ENCODE measurements around the gene CYP4Z1. TPM values are rescaled to one million over a fixed set of nuclear protein-coding genes. Genes with fewer than 3 reads are reported as not detected.

Gene CYP4Z1, protein sequence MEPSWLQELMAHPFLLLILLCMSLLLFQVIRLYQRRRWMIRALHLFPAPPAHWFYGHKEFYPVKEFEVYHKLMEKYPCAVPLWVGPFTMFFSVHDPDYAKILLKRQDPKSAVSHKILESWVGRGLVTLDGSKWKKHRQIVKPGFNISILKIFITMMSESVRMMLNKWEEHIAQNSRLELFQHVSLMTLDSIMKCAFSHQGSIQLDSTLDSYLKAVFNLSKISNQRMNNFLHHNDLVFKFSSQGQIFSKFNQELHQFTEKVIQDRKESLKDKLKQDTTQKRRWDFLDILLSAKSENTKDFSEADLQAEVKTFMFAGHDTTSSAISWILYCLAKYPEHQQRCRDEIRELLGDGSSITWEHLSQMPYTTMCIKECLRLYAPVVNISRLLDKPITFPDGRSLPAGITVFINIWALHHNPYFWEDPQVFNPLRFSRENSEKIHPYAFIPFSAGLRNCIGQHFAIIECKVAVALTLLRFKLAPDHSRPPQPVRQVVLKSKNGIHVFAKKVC
- total RNA-seq = not detected
- not detected for polyA plus RNA-seq

DNA sequence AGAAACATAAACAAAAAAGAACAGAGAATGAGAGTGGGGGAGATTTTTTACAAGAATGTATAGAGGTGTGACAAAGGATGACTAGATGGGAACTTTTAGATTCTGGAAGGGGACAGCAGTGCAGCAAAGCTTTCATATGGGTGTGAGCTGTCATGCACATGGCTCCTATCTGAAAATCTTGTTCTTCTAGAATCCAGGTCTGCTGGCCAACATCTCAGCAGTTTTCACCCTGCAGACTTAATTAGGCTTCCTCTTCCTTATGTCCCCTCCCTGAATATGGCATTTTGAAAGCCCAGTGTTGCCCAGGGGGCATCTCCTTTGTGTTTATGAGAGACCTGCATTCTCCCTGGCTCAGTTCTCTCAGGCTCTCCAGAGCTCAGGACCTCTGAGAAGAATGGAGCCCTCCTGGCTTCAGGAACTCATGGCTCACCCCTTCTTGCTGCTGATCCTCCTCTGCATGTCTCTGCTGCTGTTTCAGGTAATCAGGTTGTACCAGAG is at the start of gene CYP4Z1:
TSS of gene CYP4Z1 (plus strand) at position 135 of the 498 bp plus-strand sequence. CDS start at position 395, 260 bp downstream.
- Mint-ChIP-seq H3K4me1 (no peaks in the 10 kb centered on the region), H3K9me3 (peaks cover 0 to 1% (median 0%) of the 10 kb centered on the region in 5 donors), H3K27me3 (peaks cover 16% of the 10 kb centered on the region in 2 donors), H3K27ac (no peak within 1 kb of the TSS), H3K36me3 (no peaks in the 10 kb centered on the region), H3K4me3 (peak within 1 kb of the TSS in 1 of 7 donors; percentile 49)
- DNase-seq = no peak
- Histone ChIP-seq H3K27ac (ENCODE audit: low read depth, low read length) (no peak within 1 kb of the TSS), H3K4me1 (ENCODE audit: insufficient read depth, low read length) (no peaks in the 10 kb centered on the region), H3K4me3 (ENCODE audit: low read length) (no peak within 1 kb of the TSS), H3K9me3 (ENCODE audit: low read length) (no peaks in the 10 kb centered on the region), H3K27me3 (ENCODE audit: insufficient read depth, low read length, poor library complexity, severe bottlenecking) (no peaks in the 10 kb centered on the region), H3K36me3 (ENCODE audit: insufficient read depth, low read length) (no peaks in the 10 kb centered on the region)
- ChIA-PET POLR2A (no interaction called here), CTCF (no interaction called here)

DNA sequence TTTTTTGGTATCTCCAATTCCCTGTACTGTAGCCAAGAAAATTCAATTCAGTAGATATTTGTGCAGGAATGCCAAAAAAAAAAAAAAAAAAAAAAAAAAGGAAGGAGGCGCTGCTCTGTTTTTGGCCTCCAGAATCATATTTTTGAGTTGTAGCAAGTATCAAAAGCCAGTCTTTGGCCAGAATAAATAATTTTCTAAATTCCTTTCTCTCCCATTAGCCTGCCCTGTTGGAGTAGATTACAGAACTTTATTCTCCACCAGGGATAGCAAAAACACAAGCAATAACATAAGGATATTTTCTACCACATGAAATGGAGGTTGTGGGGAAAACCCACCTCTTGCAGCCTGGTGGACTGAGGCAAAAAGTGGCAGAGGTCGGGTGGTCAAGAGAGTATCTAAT is 46.0 kb upstream of the CYP4Z1 start:
- H3K4me3 Mint-ChIP-seq = no peak overlapping the region
- Histone ChIP-seq H3K4me1 (ENCODE audit: insufficient read depth, low read length) (no peaks in the 10 kb centered on the region), H3K36me3 (ENCODE audit: insufficient read depth, low read length) (no peaks in the 10 kb centered on the region), H3K27ac (ENCODE audit: low read depth, low read length) (no peak overlapping the region), H3K9me3 (ENCODE audit: low read length) (no peaks in the 10 kb centered on the region), H3K4me3 (ENCODE audit: low read length) (no peak overlapping the region), H3K27me3 (ENCODE audit: insufficient read depth, low read length, poor library complexity, severe bottlenecking) (peaks cover 5% of the 10 kb centered on the region)
- H3K4me1 Mint-ChIP-seq = no peaks in the 10 kb centered on the region
- no peaks in the 10 kb centered on the region for H3K36me3 Mint-ChIP-seq
- H3K27ac Mint-ChIP-seq = no peak overlapping the region
- ChIA-PET POLR2A (no interaction called here), CTCF (no interaction called here)
- H3K27me3 Mint-ChIP-seq = peaks cover 35 to 38% of the 10 kb centered on the region in 2 donors
- no peak for DNase-seq
- H3K9me3 Mint-ChIP-seq = peaks cover 0 to 2% (median 0%) of the 10 kb centered on the region in 5 donors

DNA sequence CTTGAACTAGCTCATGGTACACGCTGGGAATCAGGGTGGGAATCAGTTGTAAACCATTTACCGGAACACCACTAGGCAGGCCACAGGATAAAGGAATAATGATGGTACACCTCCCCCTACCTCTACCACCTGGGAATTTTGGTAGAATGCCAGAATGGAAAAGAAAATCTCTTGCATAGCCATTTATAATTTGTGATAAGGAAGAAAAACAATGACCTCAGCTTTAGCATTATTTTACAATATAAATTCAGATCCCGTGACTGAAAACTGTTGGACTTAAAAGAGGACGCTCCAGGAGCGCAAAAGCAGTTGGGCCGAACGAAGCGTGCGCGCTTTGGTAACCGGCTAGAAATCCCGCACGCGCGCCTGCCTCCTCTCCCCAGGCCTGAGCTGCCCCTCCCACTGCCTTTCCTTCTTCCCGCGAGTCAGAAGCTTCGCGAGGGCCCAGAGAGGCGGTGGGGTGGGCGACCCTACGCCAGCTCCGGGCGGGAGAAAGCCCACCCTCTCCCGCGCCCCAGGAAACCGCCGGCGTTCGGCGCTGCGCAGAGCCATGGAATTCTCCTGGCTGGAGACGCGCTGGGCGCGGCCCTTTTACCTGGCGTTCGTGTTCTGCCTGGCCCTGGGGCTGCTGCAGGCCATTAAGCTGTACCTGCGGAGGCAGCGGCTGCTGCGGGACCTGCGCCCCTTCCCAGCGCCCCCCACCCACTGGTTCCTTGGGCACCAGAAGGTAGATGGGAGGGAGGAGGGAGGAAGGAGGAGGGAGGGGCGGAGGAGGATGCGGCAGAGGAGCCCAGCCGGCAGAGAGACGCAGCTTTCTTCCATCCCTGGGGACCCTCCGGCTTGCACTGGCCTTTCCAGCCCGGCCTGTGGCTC is 43.5 kb upstream of the CYP4Z1 start, which contains the start of gene CYP4X1:
TSS of gene CYP4X1 (plus strand) at position 402 of the 873 bp plus-strand sequence. CDS start at position 551, 149 bp downstream.
- Mint-ChIP-seq H3K27ac (no peak within 1 kb of the TSS), H3K4me3 (no peak within 1 kb of the TSS), H3K9me3 (no peaks in the 10 kb centered on the region), H3K27me3 (peaks cover 32% of the 10 kb centered on the region in 2 donors), H3K36me3 (no peaks in the 10 kb centered on the region), H3K4me1 (no peaks in the 10 kb centered on the region)
- Histone ChIP-seq H3K9me3 (ENCODE audit: low read length) (no peaks in the 10 kb centered on the region), H3K27me3 (ENCODE audit: insufficient read depth, low read length, poor library complexity, severe bottlenecking) (peaks cover 5% of the 10 kb centered on the region), H3K27ac (ENCODE audit: low read depth, low read length) (no peak within 1 kb of the TSS), H3K36me3 (ENCODE audit: insufficient read depth, low read length) (no peaks in the 10 kb centered on the region), H3K4me3 (ENCODE audit: low read length) (no peak within 1 kb of the TSS), H3K4me1 (ENCODE audit: insufficient read depth, low read length) (no peaks in the 10 kb centered on the region)
- CTCF ChIA-PET = no interaction called here
- no peak for DNase-seq
- POLR2A ChIA-PET = no interaction called here

DNA sequence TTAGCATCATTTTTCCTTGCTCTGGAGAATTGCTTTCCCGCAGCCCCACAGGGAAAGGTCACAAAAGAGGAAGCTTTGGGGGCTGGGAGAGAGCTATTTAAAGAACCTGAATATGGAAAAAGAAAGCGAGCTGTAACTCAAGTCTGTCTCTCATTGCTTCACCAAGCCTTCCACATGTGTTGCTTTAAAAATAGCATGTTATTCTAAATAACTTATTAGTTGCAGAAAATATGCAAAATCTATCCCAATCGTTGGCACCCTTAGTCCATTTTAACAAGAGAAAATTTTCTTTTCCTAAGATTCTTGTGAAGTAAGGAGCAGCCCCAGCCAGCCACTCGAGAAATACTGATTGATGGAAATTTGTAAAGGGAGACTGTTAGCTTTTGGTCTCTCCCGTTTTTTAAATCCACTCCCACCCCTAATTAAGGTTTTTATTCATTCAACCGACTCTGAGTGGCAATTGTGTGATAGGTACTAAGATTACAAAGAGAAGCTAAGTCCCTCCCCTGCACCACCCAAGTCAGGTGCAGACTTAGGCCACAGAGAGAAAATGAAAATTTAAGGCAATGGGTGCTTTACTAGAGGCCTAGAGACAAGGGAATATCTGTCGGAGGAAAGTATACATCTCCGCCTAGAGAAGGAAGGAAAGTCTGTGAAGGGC is 42.8 kb upstream of the CYP4Z1 start:
- no peak overlapping the region for H3K27ac Mint-ChIP-seq
- no peak for DNase-seq
- no peak overlapping the region for H3K4me3 ChIP-seq (ENCODE audit: low read length)
- ChIA-PET CTCF (no interaction called here), POLR2A (no interaction called here)
- no peaks in the 10 kb centered on the region for H3K36me3 Mint-ChIP-seq
- H3K4me3 Mint-ChIP-seq = no peak overlapping the region
- peaks cover 5% of the 10 kb centered on the region for H3K27me3 ChIP-seq (ENCODE audit: insufficient read depth, low read length, poor library complexity, severe bottlenecking)
- no peaks in the 10 kb centered on the region for H3K36me3 ChIP-seq (ENCODE audit: insufficient read depth, low read length)
- no peak overlapping the region for H3K27ac ChIP-seq (ENCODE audit: low read depth, low read length)
- H3K4me1 ChIP-seq (ENCODE audit: insufficient read depth, low read length) = no peaks in the 10 kb centered on the region
- H3K9me3 ChIP-seq (ENCODE audit: low read length) = no peaks in the 10 kb centered on the region
- H3K4me1 Mint-ChIP-seq = no peaks in the 10 kb centered on the region
- peaks cover 29 to 32% of the 10 kb centered on the region in 2 donors for H3K27me3 Mint-ChIP-seq
- no peaks in the 10 kb centered on the region for H3K9me3 Mint-ChIP-seq

DNA sequence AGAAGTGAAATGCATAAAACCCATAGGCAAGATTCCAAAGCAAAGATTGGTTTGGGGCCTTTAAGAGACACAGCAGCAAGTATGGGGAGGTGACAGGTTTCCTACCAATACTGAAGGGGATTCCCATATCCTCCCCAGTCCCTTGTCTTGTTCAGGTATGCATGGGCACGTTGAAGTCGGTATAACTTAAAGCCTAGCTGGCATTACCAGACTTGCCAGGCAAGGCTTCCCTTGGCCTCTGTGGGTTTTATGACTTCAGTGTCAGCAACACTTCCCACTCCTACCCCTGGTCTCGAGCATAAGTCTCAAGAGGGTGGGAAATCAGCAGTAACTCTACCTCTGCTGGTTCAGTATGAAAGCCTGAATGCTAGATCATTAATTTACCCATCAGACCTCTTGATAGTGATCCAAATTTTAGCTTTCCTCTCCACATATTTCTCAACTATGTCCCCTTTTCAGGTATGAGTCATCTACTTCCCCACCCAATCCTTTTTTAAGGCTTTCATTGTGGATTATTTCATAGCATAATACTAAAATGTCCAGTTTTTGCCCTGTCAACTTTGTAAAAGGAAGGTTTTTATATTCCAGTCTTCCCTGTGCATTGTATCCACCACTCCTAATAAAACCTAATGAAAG is 36.7 kb upstream of the CYP4Z1 start:
- no peaks in the 10 kb centered on the region for H3K4me1 ChIP-seq (ENCODE audit: insufficient read depth, low read length)
- Mint-ChIP-seq H3K9me3 (no peaks in the 10 kb centered on the region), H3K4me3 (no peak overlapping the region), H3K27ac (no peak overlapping the region), H3K36me3 (no peaks in the 10 kb centered on the region), H3K27me3 (peaks cover 11 to 19% of the 10 kb centered on the region in 2 donors), H3K4me1 (no peaks in the 10 kb centered on the region)
- no peaks in the 10 kb centered on the region for H3K9me3 ChIP-seq (ENCODE audit: low read length)
- DNase-seq = no peak
- no peak overlapping the region for H3K4me3 ChIP-seq (ENCODE audit: low read length)
- no peak overlapping the region for H3K27ac ChIP-seq (ENCODE audit: low read depth, low read length)
- ChIA-PET POLR2A (no interaction called here), CTCF (no interaction called here)
- H3K36me3 ChIP-seq (ENCODE audit: insufficient read depth, low read length) = no peaks in the 10 kb centered on the region
- no peaks in the 10 kb centered on the region for H3K27me3 ChIP-seq (ENCODE audit: insufficient read depth, low read length, poor library complexity, severe bottlenecking)

DNA sequence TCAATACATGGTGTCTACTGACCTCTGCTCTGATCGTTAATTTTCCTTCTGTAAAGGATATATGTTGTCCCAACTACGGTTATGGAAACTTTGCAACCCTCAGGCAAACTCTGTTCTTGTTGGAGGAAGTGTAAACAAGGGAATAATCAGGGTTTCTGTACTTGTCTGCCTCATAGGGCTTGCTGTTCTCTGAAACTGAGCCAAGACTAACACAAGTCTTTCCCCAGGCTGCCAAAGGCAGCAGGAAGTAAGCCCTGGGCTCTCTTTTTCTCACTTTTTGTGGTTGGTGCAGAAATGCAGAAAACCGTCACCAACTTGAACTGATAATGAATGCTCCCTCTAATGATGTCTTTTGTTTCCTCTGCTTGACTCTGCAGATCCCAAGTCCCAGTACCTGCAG is 36.0 kb upstream of the CYP4Z1 start:
- Mint-ChIP-seq H3K4me3 (no peak overlapping the region), H3K27ac (no peak overlapping the region), H3K4me1 (no peaks in the 10 kb centered on the region), H3K27me3 (peaks cover 10 to 13% of the 10 kb centered on the region in 2 donors), H3K36me3 (no peaks in the 10 kb centered on the region), H3K9me3 (no peaks in the 10 kb centered on the region)
- CTCF ChIA-PET = no interaction called here
- DNase-seq = no peak
- H3K4me3 ChIP-seq (ENCODE audit: low read length) = no peak overlapping the region
- POLR2A ChIA-PET = no interaction called here
- no peaks in the 10 kb centered on the region for H3K4me1 ChIP-seq (ENCODE audit: insufficient read depth, low read length)
- H3K9me3 ChIP-seq (ENCODE audit: low read length) = no peaks in the 10 kb centered on the region
- no peaks in the 10 kb centered on the region for H3K36me3 ChIP-seq (ENCODE audit: insufficient read depth, low read length)
- no peak overlapping the region for H3K27ac ChIP-seq (ENCODE audit: low read depth, low read length)
- H3K27me3 ChIP-seq (ENCODE audit: insufficient read depth, low read length, poor library complexity, severe bottlenecking) = no peaks in the 10 kb centered on the region

DNA sequence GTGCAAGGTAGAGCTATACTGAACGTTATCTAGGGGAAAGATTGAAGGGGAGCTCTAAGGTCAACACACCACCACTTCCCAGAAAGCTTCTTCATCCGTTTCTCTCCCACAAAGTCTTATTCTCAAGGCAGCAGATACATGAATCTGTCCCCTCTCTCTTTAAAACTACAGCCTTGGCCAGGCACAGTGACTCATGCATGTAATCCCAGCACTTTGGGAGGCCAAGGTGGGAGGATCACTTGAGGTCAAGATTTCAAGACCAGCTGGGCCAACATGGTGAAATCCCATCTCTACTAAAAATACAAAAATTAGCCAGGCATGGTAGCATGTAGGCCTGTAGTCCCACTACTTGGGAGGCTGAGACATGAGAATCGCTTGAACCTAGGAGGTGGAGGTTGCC is 35.4 kb upstream of the CYP4Z1 start:
- H3K9me3 ChIP-seq (ENCODE audit: low read length) = no peaks in the 10 kb centered on the region
- H3K27ac ChIP-seq (ENCODE audit: low read depth, low read length) = no peak overlapping the region
- Mint-ChIP-seq H3K9me3 (no peaks in the 10 kb centered on the region), H3K27ac (no peak overlapping the region), H3K4me1 (no peaks in the 10 kb centered on the region), H3K36me3 (no peaks in the 10 kb centered on the region), H3K27me3 (peaks cover 10 to 13% of the 10 kb centered on the region in 2 donors), H3K4me3 (no peak overlapping the region)
- no peak for DNase-seq
- no peaks in the 10 kb centered on the region for H3K27me3 ChIP-seq (ENCODE audit: insufficient read depth, low read length, poor library complexity, severe bottlenecking)
- no peaks in the 10 kb centered on the region for H3K4me1 ChIP-seq (ENCODE audit: insufficient read depth, low read length)
- CTCF ChIA-PET = no interaction called here
- no peaks in the 10 kb centered on the region for H3K36me3 ChIP-seq (ENCODE audit: insufficient read depth, low read length)
- POLR2A ChIA-PET = no interaction called here
- H3K4me3 ChIP-seq (ENCODE audit: low read length) = no peak overlapping the region

All from CD8-positive, alpha-beta memory T cell (primary cell).